Left ventricle myocardium superior (tissue), 1 donor: ENCODE data around the gene MXRA5. TPM values are rescaled to one million over a fixed set of nuclear protein-coding genes. Genes with fewer than 3 reads are reported as not detected.

Experiments used
- ATAC-seq: fragments of 200-7000 bp; cut with Tn5 transposase; one replicate; pipeline ENCODE4 v1.9.1; 2020; ENCODE audit warnings: mild to moderate bottlenecking, moderate library complexity
- DNase-seq: peaks from one replicate; pipeline ENCODE4 v3.0.0-alpha.2; 2020
- intact Hi-C: fragments of 100-400 bp; cut with micrococcal nuclease; formaldehyde crosslinking; loops from one replicate; pipeline ENCODE4 v1.11.0; 2022
- total RNA-seq: library from RNA; stranded (reverse); fragmentation: NEBNext Ultra II Directional; extraction: Animal tissue kit (Norgen Biotek cat#: 25700); gene quantifications from one replicate; pipeline ENCODE4 v1.2.1, GENCODE V29; 2021
- donor health status: DM: no; HTN: yes; CAD: no; lungs with severe emphysema.

Gene MXRA5
- total RNA-seq, 1 donor from 2014 or later, result 1.7 TPM

DNA sequence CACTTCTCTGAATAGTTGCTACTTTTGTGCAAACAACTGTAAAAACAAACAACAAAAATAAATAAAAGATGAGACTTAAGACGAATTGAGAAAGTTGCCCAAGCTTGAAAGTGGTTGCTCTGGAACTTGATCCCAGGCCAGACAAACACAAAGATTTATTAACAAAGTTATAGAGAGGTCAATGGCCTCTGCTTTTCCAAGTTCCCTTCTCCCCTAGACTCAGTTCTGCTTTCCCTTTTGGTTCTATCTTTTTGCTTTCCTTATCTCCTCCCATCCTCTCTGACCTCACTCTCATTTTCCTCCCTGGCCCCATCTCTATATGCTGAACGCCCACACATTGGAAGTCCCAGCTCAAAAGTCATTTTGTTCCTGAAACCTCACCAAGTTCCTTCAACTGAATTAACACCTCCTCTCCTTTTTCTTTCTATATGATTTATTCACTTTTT, 82.7 kb downstream of the MXRA5 start:
- intact Hi-C loops, result no loop called here
- no peak for DNase-seq
- no peak for ATAC-seq

GRCh38 chrX:3262901-3263300, 83.6 kb downstream of the MXRA5 start:
- DNase-seq, result no peak
- intact Hi-C loops, result no loop called here
- ATAC-seq, result peak; percentile 59
